Keratinocyte (primary cell): ENCODE measurements around the gene LHFPL6.

Experiments
- CTCF ChIP-seq, 3 experiments: IDR thresholded peaks in 1 of 3; conservative IDR thresholded peaks in 1 of 3; optimal IDR thresholded peaks in 1 of 3; 2 replicates in 2 of 3; 3 replicates in 1 of 3; pipeline versions ENCODE3 to v1.5.1; 2011; ENCODE audit warnings: low read length in 3 of 3, mild to moderate bottlenecking in 3 of 3, moderate library complexity in 2 of 3, control low read depth in 1 of 3, inconsistent platforms in 1 of 3; ENCODE audit not compliant: insufficient read depth in 2 of 3; ENCODE audit errors: extremely low read depth in 1 of 3
- EZH2 ChIP-seq: IDR thresholded peaks from one replicate; pipeline ENCODE4 v1.6.1; 2012; ENCODE audit warnings: inconsistent platforms, mild to moderate bottlenecking, low read length, moderate library complexity

- TF ChIP-seq CTCF (optimal IDR thresholded peaks at IDR 0.05 in 1 of 3, IDR thresholded peaks at IDR 0.05 in 1 of 3, conservative IDR thresholded peaks at IDR 0.05 in 1 of 3; ENCODE audit: extremely low read depth in 1 of 3, insufficient read depth in 2 of 3, low read length in 3 of 3) (no peak), EZH2 (no peak)
Measured at GRCh38 chr13:39496506-39496905, 106.5 kb downstream of the LHFPL6 start.
